Gastroesophageal sphincter (tissue), 3 donors: Measurements from ENCODE around the gene ATP6V0D1.

Source experiments
- EP300 ChIP-seq: sonication (generic); formaldehyde crosslinking; IDR thresholded peaks from one replicate; pipeline ENCODE4 v1.6.1; 2017; ENCODE audit warnings: antibody characterized with exemption, mild to moderate bottlenecking
- POLR2A ChIP-seq, 2 donors: fragments of 450-650 bp; IDR thresholded peaks; one replicate each; pipeline ENCODE4 v1.6.1; 2017; ENCODE audit warnings: antibody characterized with exemption in 2 of 2, mild to moderate bottlenecking in 2 of 2, moderate library complexity in 1 of 2
- POLR2AphosphoS5 ChIP-seq: sonication (generic); formaldehyde crosslinking; IDR thresholded peaks from one replicate; pipeline ENCODE4 v1.6.1; 2017; ENCODE audit warnings: antibody characterized with exemption
- TF ChIP-seq, protein P1 (sequence below), 4 experiments: fragments of 200-600 bp in 2 of 4; fragments of 450-650 bp in 2 of 4; sonication (generic) in 1 of 4; IDR thresholded peaks; one replicate each; pipeline ENCODE4 v1.5.1; 2017 to 2019; ENCODE audit warnings: antibody characterized with exemption in 4 of 4, mild to moderate bottlenecking in 2 of 4, moderate library complexity in 2 of 4

DNA sequence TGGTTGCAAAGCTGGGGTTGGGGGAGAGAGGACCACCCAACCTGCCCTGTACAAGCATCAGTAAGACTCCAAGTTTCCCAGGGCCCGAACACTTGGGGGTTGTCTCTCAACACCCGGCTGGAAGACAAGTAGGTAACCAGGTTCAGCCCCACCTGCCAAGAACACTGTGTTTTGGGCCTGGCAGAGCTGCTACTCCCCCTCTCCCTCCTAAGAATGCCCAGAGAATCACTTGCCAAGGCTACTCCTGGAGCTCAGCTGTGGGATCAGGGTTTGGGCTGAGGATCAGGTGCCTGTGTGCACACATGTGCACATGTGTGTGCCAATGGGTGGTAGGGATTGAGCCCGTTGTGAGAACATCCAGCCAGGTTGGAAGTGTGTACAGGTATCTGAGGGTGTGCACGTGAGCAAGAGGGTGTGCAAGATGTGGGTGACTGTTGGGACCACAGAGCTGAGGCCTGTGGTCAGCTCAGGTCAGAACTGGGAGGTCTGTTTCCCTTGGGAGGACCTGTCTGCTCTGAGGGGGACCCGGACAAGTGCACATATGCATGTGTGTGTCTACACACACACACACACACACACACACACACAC, 47.7 kb downstream of the ATP6V0D1 start:
- TF ChIP-seq, protein P1, sequence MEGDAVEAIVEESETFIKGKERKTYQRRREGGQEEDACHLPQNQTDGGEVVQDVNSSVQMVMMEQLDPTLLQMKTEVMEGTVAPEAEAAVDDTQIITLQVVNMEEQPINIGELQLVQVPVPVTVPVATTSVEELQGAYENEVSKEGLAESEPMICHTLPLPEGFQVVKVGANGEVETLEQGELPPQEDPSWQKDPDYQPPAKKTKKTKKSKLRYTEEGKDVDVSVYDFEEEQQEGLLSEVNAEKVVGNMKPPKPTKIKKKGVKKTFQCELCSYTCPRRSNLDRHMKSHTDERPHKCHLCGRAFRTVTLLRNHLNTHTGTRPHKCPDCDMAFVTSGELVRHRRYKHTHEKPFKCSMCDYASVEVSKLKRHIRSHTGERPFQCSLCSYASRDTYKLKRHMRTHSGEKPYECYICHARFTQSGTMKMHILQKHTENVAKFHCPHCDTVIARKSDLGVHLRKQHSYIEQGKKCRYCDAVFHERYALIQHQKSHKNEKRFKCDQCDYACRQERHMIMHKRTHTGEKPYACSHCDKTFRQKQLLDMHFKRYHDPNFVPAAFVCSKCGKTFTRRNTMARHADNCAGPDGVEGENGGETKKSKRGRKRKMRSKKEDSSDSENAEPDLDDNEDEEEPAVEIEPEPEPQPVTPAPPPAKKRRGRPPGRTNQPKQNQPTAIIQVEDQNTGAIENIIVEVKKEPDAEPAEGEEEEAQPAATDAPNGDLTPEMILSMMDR (IDR thresholded peaks at IDR 0.05) = no peak
- TF ChIP-seq POLR2A (IDR thresholded peaks at IDR 0.05) = no peak
- no peak for TF ChIP-seq POLR2AphosphoS5
- no peak for TF ChIP-seq EP300
